ENCODE results near the gene BTNL8.
A peak's percentile ranks its signal among the peaks of the same experiment; 100 is the strongest.

BTNL8 gene

GRCh38 chr5:180898621-180899246, at the start of gene BTNL8:
Gene BTNL8 (plus strand): TSS chr5:180899159. CDS start chr5:180899311, 152 bp downstream.
- DNase-seq, result no peak

- no peak for DNase-seq
These were observed 49.1 kb upstream of the BTNL8 start for GRCh38 chr5:180849827-180850226.

- no peak for DNase-seq
These were observed 48.4 kb upstream of the BTNL8 start for GRCh38 chr5:180850434-180851078.

- no peak for DNase-seq
These were observed 46.5 kb upstream of the BTNL8 start for GRCh38 chr5:180852495-180852894.

GRCh38 chr5:180853121-180853847, 45.7 kb upstream of the BTNL8 start:
- no peak for DNase-seq

GRCh38 chr5:180853848-180854176, 45.1 kb upstream of the BTNL8 start:
- no peak for DNase-seq

- DNase-seq, result no peak
These were observed 40.4 kb upstream of the BTNL8 start for GRCh38 chr5:180858586-180858985.

GRCh38 chr5:180860273-180860886, 38.6 kb upstream of the BTNL8 start:
- DNase-seq, result no peak

- DNase-seq, result peak; percentile 80
These were observed 37.8 kb upstream of the BTNL8 start, which contains the start of gene ZFP62 for GRCh38 chr5:180860887-180861822. Gene ZFP62 (minus strand): TSS chr5:180861276. CDS start chr5:180861219, 57 bp downstream.

GRCh38 chr5:180862645-180863044, 36.3 kb upstream of the BTNL8 start:
- DNase-seq, result no peak

GRCh38 chr5:180865981-180866695, 32.8 kb upstream of the BTNL8 start:
- DNase-seq, result no peak

GRCh38 chr5:180866985-180867384, 32.0 kb upstream of the BTNL8 start:
- DNase-seq, result no peak

- DNase-seq, result peak; percentile 42
These were observed 30.0 kb upstream of the BTNL8 start for GRCh38 chr5:180868960-180869359.

GRCh38 chr5:180869587-180869986, 29.4 kb upstream of the BTNL8 start:
- no peak for DNase-seq

GRCh38 chr5:180870276-180871068, 28.5 kb upstream of the BTNL8 start:
- no peak for DNase-seq

GRCh38 chr5:180872419-180872818, 26.5 kb upstream of the BTNL8 start:
- DNase-seq, result no peak

- DNase-seq, result no peak
These were observed 25.1 kb upstream of the BTNL8 start for GRCh38 chr5:180873615-180874520.

- DNase-seq, result no peak
These were observed 24.0 kb upstream of the BTNL8 start for GRCh38 chr5:180874804-180875582.

- no peak for DNase-seq
These were observed 23.0 kb upstream of the BTNL8 start for GRCh38 chr5:180875860-180876426.

Data from KG1 (cell line).